Measurements from ENCODE around the gene GSN.

Gene GSN

DNA sequence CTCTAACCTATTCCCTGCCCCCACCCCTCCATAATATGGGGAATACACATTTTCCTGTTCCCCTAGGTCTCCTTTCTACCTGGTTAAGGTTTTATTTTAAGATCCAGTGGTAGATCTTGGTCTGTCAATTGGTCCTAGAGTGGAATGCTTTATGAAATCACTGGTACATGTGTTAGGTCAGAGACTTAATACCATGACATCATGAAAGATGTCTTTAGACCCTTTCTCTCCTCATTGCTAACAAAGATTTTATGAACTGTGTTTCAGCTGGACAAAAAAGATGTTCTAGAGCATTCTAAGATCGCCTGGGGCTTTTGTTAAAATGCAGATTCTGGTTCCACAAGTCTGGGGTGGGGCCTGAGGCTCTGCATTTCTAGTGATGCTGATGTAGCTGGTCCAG is 9.1 kb downstream of the GSN start:
- no peak overlapping the region for H3K9ac ChIP-seq (ENCODE audit: low read depth, low read length, poor library complexity, severe bottlenecking)
- no peak for TF ChIP-seq EZH2phosphoT487 (IDR thresholded peaks at IDR 0.05; ENCODE audit: borderline replicate concordance)
- TF ChIP-seq, protein P1, sequence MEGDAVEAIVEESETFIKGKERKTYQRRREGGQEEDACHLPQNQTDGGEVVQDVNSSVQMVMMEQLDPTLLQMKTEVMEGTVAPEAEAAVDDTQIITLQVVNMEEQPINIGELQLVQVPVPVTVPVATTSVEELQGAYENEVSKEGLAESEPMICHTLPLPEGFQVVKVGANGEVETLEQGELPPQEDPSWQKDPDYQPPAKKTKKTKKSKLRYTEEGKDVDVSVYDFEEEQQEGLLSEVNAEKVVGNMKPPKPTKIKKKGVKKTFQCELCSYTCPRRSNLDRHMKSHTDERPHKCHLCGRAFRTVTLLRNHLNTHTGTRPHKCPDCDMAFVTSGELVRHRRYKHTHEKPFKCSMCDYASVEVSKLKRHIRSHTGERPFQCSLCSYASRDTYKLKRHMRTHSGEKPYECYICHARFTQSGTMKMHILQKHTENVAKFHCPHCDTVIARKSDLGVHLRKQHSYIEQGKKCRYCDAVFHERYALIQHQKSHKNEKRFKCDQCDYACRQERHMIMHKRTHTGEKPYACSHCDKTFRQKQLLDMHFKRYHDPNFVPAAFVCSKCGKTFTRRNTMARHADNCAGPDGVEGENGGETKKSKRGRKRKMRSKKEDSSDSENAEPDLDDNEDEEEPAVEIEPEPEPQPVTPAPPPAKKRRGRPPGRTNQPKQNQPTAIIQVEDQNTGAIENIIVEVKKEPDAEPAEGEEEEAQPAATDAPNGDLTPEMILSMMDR (conservative IDR thresholded peaks at IDR 0.05; ENCODE audit: low read length) = no peak
- no peaks in the 10 kb centered on the region for H4K20me1 ChIP-seq (ENCODE audit: insufficient read depth, low read length, poor library complexity, severe bottlenecking)
- no peaks in the 10 kb centered on the region for H3K27me3 ChIP-seq (ENCODE audit: insufficient read depth, low read length, poor library complexity, severe bottlenecking)
- H3K4me3 ChIP-seq (ENCODE audit: low read length, poor library complexity, severe bottlenecking) = no peak overlapping the region
- no peaks in the 10 kb centered on the region for H3F3A ChIP-seq (ENCODE audit: low read depth)
- no peaks in the 10 kb centered on the region for H3K36me3 ChIP-seq (ENCODE audit: insufficient read depth, low read length)
- H3K9me3 ChIP-seq (ENCODE audit: insufficient read depth, low read depth, low read length) = no peaks in the 10 kb centered on the region
- H3K4me1 ChIP-seq (ENCODE audit: insufficient read depth, low read length, poor library complexity, severe bottlenecking) = peaks cover 40% of the 10 kb centered on the region
- no peaks in the 10 kb centered on the region for H3K9me2 ChIP-seq (replicated peaks; ENCODE audit: low read depth, low read length)
- H2AFZ ChIP-seq (ENCODE audit: low read length) = no peak overlapping the region
- H3K79me2 ChIP-seq (ENCODE audit: insufficient read depth, low read length) = no peaks in the 10 kb centered on the region
- no peak overlapping the region for H3K4me2 ChIP-seq (ENCODE audit: low read depth, low read length, poor library complexity, severe bottlenecking)

DNA sequence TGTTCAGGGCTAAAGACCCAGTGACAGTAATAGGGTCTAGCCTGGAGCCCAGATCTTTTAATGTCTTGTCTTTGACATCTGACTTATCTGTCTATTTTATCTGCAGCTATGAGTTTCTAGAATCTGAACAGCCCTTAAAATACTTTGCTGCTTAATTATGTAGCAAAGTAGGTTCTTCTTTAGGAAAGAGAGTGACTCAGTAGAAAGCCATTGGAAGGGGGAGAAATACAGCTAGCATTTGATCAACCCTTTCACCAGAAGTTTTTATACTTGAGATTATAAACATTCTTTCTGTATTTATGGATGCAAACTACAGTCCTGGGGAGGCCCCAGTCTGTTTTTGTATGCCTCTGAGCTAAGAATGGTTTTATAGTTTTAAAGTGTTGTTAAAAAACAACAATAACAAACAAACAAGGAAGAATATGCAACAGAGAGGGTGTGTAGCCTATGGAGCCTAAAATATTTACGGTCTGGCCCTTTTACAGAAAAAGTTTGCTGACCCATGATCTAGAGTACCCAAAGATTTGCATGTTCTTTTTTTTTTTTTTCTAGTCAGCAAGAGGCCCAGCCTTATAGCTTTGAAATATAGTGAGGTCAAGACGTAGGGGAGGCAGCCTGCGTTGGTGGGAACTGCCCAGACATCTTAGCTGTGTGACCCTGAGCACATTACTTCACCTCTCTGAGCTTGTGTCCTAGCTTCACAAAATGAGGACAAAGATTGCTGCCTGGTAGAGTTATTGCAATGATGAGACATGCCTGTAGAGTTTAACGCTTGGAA is 9.7 kb downstream of the GSN start:
- Histone ChIP-seq H2AFZ (ENCODE audit: low read length) (no peak overlapping the region), H3K9me2 (replicated peaks; ENCODE audit: low read depth, low read length) (no peaks in the 10 kb centered on the region), H3K4me2 (ENCODE audit: low read depth, low read length, poor library complexity, severe bottlenecking) (no peak overlapping the region), H3K9me3 (ENCODE audit: insufficient read depth, low read depth, low read length) (no peaks in the 10 kb centered on the region), H3K36me3 (ENCODE audit: insufficient read depth, low read length) (no peaks in the 10 kb centered on the region), H3K27me3 (ENCODE audit: insufficient read depth, low read length, poor library complexity, severe bottlenecking) (no peaks in the 10 kb centered on the region), H3F3A (ENCODE audit: low read depth) (no peaks in the 10 kb centered on the region), H3K79me2 (ENCODE audit: insufficient read depth, low read length) (no peaks in the 10 kb centered on the region), H4K20me1 (ENCODE audit: insufficient read depth, low read length, poor library complexity, severe bottlenecking) (no peaks in the 10 kb centered on the region), H3K4me1 (ENCODE audit: insufficient read depth, low read length, poor library complexity, severe bottlenecking) (peaks cover 34% of the 10 kb centered on the region), H3K9ac (ENCODE audit: low read depth, low read length, poor library complexity, severe bottlenecking) (no peak overlapping the region), H3K4me3 (ENCODE audit: low read length, poor library complexity, severe bottlenecking) (no peak overlapping the region)
- TF ChIP-seq EZH2phosphoT487 (IDR thresholded peaks at IDR 0.05; ENCODE audit: borderline replicate concordance) = no peak
- TF ChIP-seq, protein P1 (conservative IDR thresholded peaks at IDR 0.05; ENCODE audit: low read length) = no peak

DNA sequence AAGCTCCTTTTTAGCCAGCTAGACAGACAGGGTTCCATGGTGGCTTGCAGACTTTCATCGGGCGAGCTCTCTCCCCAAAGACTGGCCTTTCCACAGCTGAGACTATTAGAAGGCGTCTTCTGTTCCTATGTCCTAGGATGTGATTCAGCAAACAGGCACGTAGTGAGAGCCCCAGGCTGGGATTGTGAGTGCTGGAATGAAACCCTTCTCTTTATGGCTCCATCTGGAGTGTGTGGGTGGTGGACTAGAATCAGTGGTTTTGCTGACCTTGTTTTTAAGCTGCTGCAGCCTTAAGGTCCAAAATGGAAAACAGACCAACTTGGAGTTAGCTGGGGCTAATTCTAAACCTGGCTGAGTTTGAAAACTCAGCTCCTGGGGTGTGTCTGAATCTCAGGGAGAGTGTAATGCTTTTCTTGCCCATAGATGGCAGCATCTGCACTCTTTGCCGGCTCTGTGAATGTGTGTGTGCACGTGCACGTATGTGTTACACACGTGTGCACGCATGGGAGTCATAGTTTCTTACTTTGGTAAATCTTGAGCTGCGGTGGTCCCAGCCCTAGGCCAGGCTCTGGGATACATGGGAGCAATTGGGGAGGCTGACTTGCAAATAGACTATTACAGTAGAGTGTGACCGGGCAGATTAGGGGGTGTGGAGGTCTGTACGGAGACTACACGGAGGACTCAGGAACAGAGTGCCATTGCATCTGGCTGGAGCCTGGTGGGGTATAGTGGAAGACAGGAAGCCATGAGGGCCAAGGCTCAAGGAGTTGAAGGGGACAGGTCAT is 10.7 kb downstream of the GSN start:
- H3K9me2 ChIP-seq (replicated peaks; ENCODE audit: low read depth, low read length) = no peaks in the 10 kb centered on the region
- no peaks in the 10 kb centered on the region for H3K27me3 ChIP-seq (ENCODE audit: insufficient read depth, low read length, poor library complexity, severe bottlenecking)
- H3K36me3 ChIP-seq (ENCODE audit: insufficient read depth, low read length) = no peaks in the 10 kb centered on the region; the same call in 1 of the 2 replicates
- peak overlapping the region; percentile 15 for H3K4me2 ChIP-seq (ENCODE audit: low read depth, low read length, poor library complexity, severe bottlenecking)
- no peak overlapping the region for H3K4me3 ChIP-seq (ENCODE audit: low read length, poor library complexity, severe bottlenecking)
- peak overlapping the region; percentile 52 for H2AFZ ChIP-seq (ENCODE audit: low read length)
- H3K9ac ChIP-seq (ENCODE audit: low read depth, low read length, poor library complexity, severe bottlenecking) = no peak overlapping the region
- TF ChIP-seq, protein P1 (conservative IDR thresholded peaks at IDR 0.05; ENCODE audit: low read length) = peak; percentile 90
- TF ChIP-seq EZH2phosphoT487 (IDR thresholded peaks at IDR 0.05; ENCODE audit: borderline replicate concordance) = no peak
- H3F3A ChIP-seq (ENCODE audit: low read depth) = no peaks in the 10 kb centered on the region
- H3K79me2 ChIP-seq (ENCODE audit: insufficient read depth, low read length) = no peaks in the 10 kb centered on the region
- H3K4me1 ChIP-seq (ENCODE audit: insufficient read depth, low read length, poor library complexity, severe bottlenecking) = peaks cover 27% of the 10 kb centered on the region
- H3K9me3 ChIP-seq (ENCODE audit: insufficient read depth, low read depth, low read length) = no peaks in the 10 kb centered on the region
- no peaks in the 10 kb centered on the region for H4K20me1 ChIP-seq (ENCODE audit: insufficient read depth, low read length, poor library complexity, severe bottlenecking)
